K562 (cell line): ENCODE measurements around the gene CDH7. TPM values are rescaled to one million over a fixed set of nuclear protein-coding genes. Genes with fewer than 3 reads are reported as not detected.

ENCODE experiments used
- ATAC-seq: fragments of 200-7000 bp; cut with Tn5 transposase; 3 replicates; pipeline ENCODE4 v1.9.1; 2020; ENCODE audit warnings: moderate library complexity
- BruUV-seq: library from RNA; stranded (reverse); fragments of 400-500 nt; replicated peaks from 2 replicates; lab custom pipeline; 2021; lab: Mats Ljungman, UMichigan
- CTCF ChIA-PET: fragments of 300-600 bp; formaldehyde crosslinking; extraction: SDS; loops from one replicate; lab custom pipeline; 2021; ENCODE audit warnings: low intra/inter-chr PET ratio; lab: Yijun Ruan, JAX
- POLR2A ChIA-PET: fragments of 300-600, 350-650 bp; sonication (Branson Sonifier 250); formaldehyde crosslinking; extraction: SDS; loops from one replicate; lab custom pipeline; 2021; ENCODE audit warnings: antibody characterized with exemption, inconsistent platforms; lab: Yijun Ruan, JAX
- DNase-seq, 4 experiments: peaks; one replicate each; pipeline versions ENCODE4 v3.0.0 to v3.0.0-alpha.2; 2011 to 2018; ENCODE audit warnings: low spot score in 3 of 4, mixed read lengths in 3 of 4; ENCODE audit errors: extremely low read depth in 1 of 4
- FAIRE-seq: peaks from 2 replicates; lab custom pipeline; 2011; peaks lifted over from hg19 to GRCh38; lab: Jason Lieb, UNC
- H2AFZ ChIP-seq: 2 replicates; pipeline ENCODE4 v1.6.0; 2011; ENCODE audit warnings: low read depth, low read length, control low read depth, inconsistent platforms
- H3K27ac ChIP-seq: fragments of 200-600 bp; 3 replicates; pipeline ENCODE4 v1.8.0; 2011; ENCODE audit warnings: low read depth, mild to moderate bottlenecking, control low read depth, inconsistent platforms, low read length, moderate library complexity, mixed read lengths; ENCODE audit errors: extremely low read depth
- H3K27me3 ChIP-seq, 2 experiments: fragments of 300-600 bp in 1 of 2; 2 replicates in 1 of 2; 3 replicates in 1 of 2; pipeline versions ENCODE4 v1.6.0 to v1.8.0; 2011; ENCODE audit warnings: inconsistent platforms in 2 of 2, low read length in 2 of 2, mild to moderate bottlenecking in 1 of 2, mixed read lengths in 1 of 2, moderate library complexity in 1 of 2; ENCODE audit not compliant: control insufficient read depth in 2 of 2, insufficient read depth in 2 of 2
- H3K36me3 ChIP-seq: fragments of 300-600 bp; 3 replicates; pipeline ENCODE4 v1.8.0; 2011; ENCODE audit warnings: mild to moderate bottlenecking, low read length, inconsistent platforms; ENCODE audit not compliant: control insufficient read depth, insufficient read depth
- H3K4me1 ChIP-seq, 2 experiments: fragments of 200-600 bp in 1 of 2; replicated peaks in 1 of 2; 2 replicates in 1 of 2; 3 replicates in 1 of 2; pipeline versions ENCODE4 v1.5.1 to v1.8.0; 2011; ENCODE audit warnings: inconsistent platforms in 2 of 2, low read length in 2 of 2, mild to moderate bottlenecking in 1 of 2, mixed read lengths in 1 of 2, moderate library complexity in 1 of 2; ENCODE audit not compliant: control insufficient read depth in 2 of 2, insufficient read depth in 2 of 2
- H3K4me2 ChIP-seq: 2 replicates; pipeline ENCODE4 v1.6.1; 2011; ENCODE audit warnings: low read length, control low read depth, inconsistent platforms, mixed read lengths; ENCODE audit not compliant: insufficient read depth
- H3K4me3 ChIP-seq: fragments of 200-600 bp; sonication (generic), shearing (Covaris generic); 2 replicates; pipeline ENCODE4 v1.5.1; 2016; ENCODE audit warnings: control low read depth, inconsistent platforms
- H3K79me2 ChIP-seq: fragments of 200-600 bp; 3 replicates; pipeline ENCODE4 v1.8.0; 2011; ENCODE audit warnings: low read length, inconsistent platforms; ENCODE audit not compliant: control insufficient read depth, insufficient read depth
- H3K9ac ChIP-seq, 2 experiments: 2 replicates each; pipeline versions ENCODE4 v1.6.0 to v1.6.1; 2011; ENCODE audit warnings: low read depth in 2 of 2, low read length in 2 of 2, control low read depth in 1 of 2, inconsistent platforms in 1 of 2, mild to moderate bottlenecking in 1 of 2, mixed read lengths in 1 of 2; ENCODE audit not compliant: insufficient read depth in 1 of 2
- H3K9me1 ChIP-seq: one replicate; pipeline ENCODE4 v1.6.0; 2011; ENCODE audit warnings: inconsistent platforms, mild to moderate bottlenecking, low read length, moderate library complexity; ENCODE audit not compliant: control insufficient read depth, insufficient read depth
- H3K9me3 ChIP-seq: replicated peaks from 2 replicates; pipeline ENCODE4 v1.5.1; 2011; ENCODE audit warnings: low read depth, low read length, inconsistent platforms; ENCODE audit not compliant: control insufficient read depth, insufficient read depth
- H4K20me1 ChIP-seq: replicated peaks from 2 replicates; pipeline ENCODE4 v1.6.1; 2011; ENCODE audit warnings: low read length, inconsistent platforms, mixed read lengths; ENCODE audit not compliant: control insufficient read depth, insufficient read depth
- BRCA1 ChIP-seq, 2 experiments: fragments of 450-650 bp in 1 of 2; sonication (generic) in 1 of 2; formaldehyde crosslinking in 1 of 2; IDR thresholded peaks; 2 replicates each; pipeline versions ENCODE4 v1.5.0 to v1.6.1; 2017 to 2020; ENCODE audit warnings: mild to moderate bottlenecking in 1 of 2, missing genetic modification reagents in 1 of 2
- DDX20 ChIP-seq: fragments of 450-650 bp; IDR thresholded peaks from 2 replicates; pipeline ENCODE4 v1.6.1; 2016; ENCODE audit warnings: missing genetic modification characterization, low read depth, mild to moderate bottlenecking, missing compliant biosample characterization, moderate library complexity
- GTF2E2 ChIP-seq: fragments of 200-800 bp; sonication (Bioruptor generic); IDR thresholded peaks from 2 replicates; pipeline ENCODE4 v1.6.1; 2016; ENCODE audit warnings: missing genetic modification characterization, missing compliant biosample characterization
- GTF2F1 ChIP-seq: IDR thresholded peaks from 2 replicates; pipeline ENCODE4 v1.6.1; 2011; ENCODE audit warnings: low read depth, low read length, improper control_type of control experiment
- KAT2B ChIP-seq: IDR thresholded peaks from one replicate; pipeline ENCODE4 v1.6.1; 2012; ENCODE audit warnings: low read depth, mild to moderate bottlenecking, control low read depth, inconsistent platforms, low read length, moderate library complexity
- NCOA2 ChIP-seq, 2 experiments: fragments of 450-650 bp; IDR thresholded peaks; 2 replicates each; pipeline ENCODE4 v1.6.1; 2018; ENCODE audit warnings: mild to moderate bottlenecking in 2 of 2, moderate library complexity in 1 of 2; ENCODE audit not compliant: partially characterized antibody in 2 of 2
- NFIX ChIP-seq: fragments of 250-450 bp; sonication (Bioruptor Pico); IDR thresholded peaks from 2 replicates; pipeline ENCODE4 v1.4.0; 2020; ENCODE audit warnings: low read depth, mild to moderate bottlenecking, moderate library complexity
- POLR2AphosphoS2 ChIP-seq: IDR thresholded peaks from 2 replicates; pipeline ENCODE4 v1.6.1; 2012; ENCODE audit warnings: low read length, improper control_type of control experiment
- PREB ChIP-seq: sonication (generic); formaldehyde crosslinking; IDR thresholded peaks from 2 replicates; pipeline ENCODE4 v1.8.1; 2023; ENCODE audit warnings: mild to moderate bottlenecking, missing genetic modification reagents
- SRSF3 ChIP-seq: fragments of 200-400 bp; formaldehyde crosslinking; IDR thresholded peaks from 2 replicates; pipeline ENCODE4 v1.6.1; 2016; ENCODE audit warnings: mild to moderate bottlenecking, low read length, moderate library complexity; ENCODE audit not compliant: insufficient read depth
- SRSF9 ChIP-seq: fragments of 200-400 bp; formaldehyde crosslinking; IDR thresholded peaks from 2 replicates; pipeline ENCODE4 v1.6.1; 2017; ENCODE audit warnings: low read depth, low read length, borderline replicate concordance
- STAG1 ChIP-seq: sonication (generic); formaldehyde crosslinking; IDR thresholded peaks from 2 replicates; pipeline ENCODE4 v1.5.0; 2020; ENCODE audit warnings: missing genetic modification reagents, borderline replicate concordance
- TBL1XR1 ChIP-seq, 2 experiments: IDR thresholded peaks; 2 replicates each; pipeline ENCODE4 v1.6.1; 2012; ENCODE audit warnings: improper control_type of control experiment in 2 of 2, low read length in 2 of 2, mild to moderate bottlenecking in 1 of 2
- XRCC3 ChIP-seq: fragments of 450-650 bp; IDR thresholded peaks from 2 replicates; pipeline ENCODE4 v1.6.1; 2017; ENCODE audit warnings: mild to moderate bottlenecking, moderate library complexity
- ZNF12 ChIP-seq: sonication (generic); formaldehyde crosslinking; IDR thresholded peaks from 2 replicates; pipeline ENCODE4 v1.4.0; 2020; ENCODE audit warnings: mild to moderate bottlenecking, missing genetic modification reagents
- ZNF140 ChIP-seq: fragments of 250-450 bp; sonication (Bioruptor Pico); IDR thresholded peaks from 2 replicates; pipeline ENCODE4 v1.8.0; 2021; ENCODE audit warnings: moderate library complexity, mild to moderate bottlenecking, inconsistent platforms
- WGBS: fragments of 100-300 bp; shearing (Covaris generic); methylation state at CpG from one replicate; pipeline ENCODE4 v1.1.6; 2016; ENCODE audit warnings: low coverage, mixed read lengths; ENCODE audit not compliant: insufficient coverage; ENCODE audit errors: missing lambda C conversion rate; 5-methylcytosine and 5-hydroxymethylcytosine counted together
- in situ Hi-C: fragments of 300-500 bp; cut with MboI; formaldehyde crosslinking; loops from 4 replicates; pipeline ENCODE4 v1.15.0; 2018; ENCODE audit warnings: inconsistent platforms, mixed read lengths
- intact Hi-C: fragments of 100-400 bp; cut with micrococcal nuclease; formaldehyde crosslinking; loops from 2 replicates; pipeline ENCODE4 v1.14.2; 2022
- polyA plus RNA-seq, 8 experiments: library from polyadenylated mRNA; depleted of rRNA in 4 of 8; stranded (reverse) in 5 of 8; unstranded in 3 of 8; fragments of >200 nt; fragmentation: Nextera tagmentation in 2 of 8; fragmentation: Illumina TruSeq in 1 of 8; extraction: Ambion mirVana in 2 of 8; extraction: Trizol in 1 of 8; gene quantifications; 2 replicates each; pipeline versions ENCODE4 v1.2.1 to v1.2.3, GENCODE V29; 2011 to 2014; ENCODE audit warnings: inconsistent platforms in 1 of 8, missing spikeins in 1 of 8
- total RNA-seq, 7 experiments: library from RNA; depleted of rRNA in 6 of 7; stranded (reverse); fragments of >200 nt in 6 of 7; fragmentation: Illumina TruSeq in 2 of 7; extraction: Trizol in 2 of 7; gene quantifications; 2 replicates each; pipeline versions ENCODE4 v1.2.1 to v1.2.3, GENCODE V29; 2011 to 2021; ENCODE audit warnings: low replicate concordance in 1 of 7

The CDH7 gene
- total and polyA plus RNA-seq, 9 of the 15 experiments (the other 6 are each of a cell fraction or from before 2014, with no cell fraction given), result 0.01 to 0.07 (median 0.05) TPM; not detected in 6

- WGBS, result 0% methylated on average over 4 of the region's 4 CpGs
- H3K79me2 ChIP-seq, result no peaks in the 10 kb centered on the region
- H3K36me3 ChIP-seq, result no peaks in the 10 kb centered on the region
- no peaks in the 10 kb centered on the region for H3K9me3 ChIP-seq
- ChIA-PET POLR2A (no interaction called here), CTCF (no interaction called here)
- TF ChIP-seq SRSF3 (no peak), ZNF12 (CRISPR knock-in tag) (no peak), TBL1XR1 (IDR thresholded peaks at IDR 0.05; ENCODE audit: low read length in 2 of 2) (no peak)
- ATAC-seq, result no peak
- no peaks in the 10 kb centered on the region for H3K9me1 ChIP-seq
- no peak overlapping the region for H3K4me3 ChIP-seq
- no TSS peak for BruUV-seq
- H3K9ac ChIP-seq, result no peak overlapping the region
- H2AFZ ChIP-seq, result no peak overlapping the region
- no peaks in the 10 kb centered on the region for H3K4me1 ChIP-seq
- no peak for DNase-seq
- H3K4me2 ChIP-seq, result no peak overlapping the region
- H4K20me1 ChIP-seq, result no peaks in the 10 kb centered on the region
- H3K27ac ChIP-seq, result no peak overlapping the region
- FAIRE-seq, result no peak
- in situ Hi-C loops, result no loop called here
- no peaks in the 10 kb centered on the region for H3K27me3 ChIP-seq
- intact Hi-C loops, result no loop called here
These were observed 60.5 kb downstream of the CDH7 start for GRCh38 chr18:65811307-65811706.

- BruUV-seq, result no TSS peak
- Histone ChIP-seq H3K27ac (no peak overlapping the region), H3K4me2 (no peak overlapping the region), H3K4me3 (no peak overlapping the region), H3K9ac (no peak overlapping the region), H3K9me1 (no peaks in the 10 kb centered on the region), H3K9me3 (no peaks in the 10 kb centered on the region), H4K20me1 (no peaks in the 10 kb centered on the region), H3K79me2 (no peaks in the 10 kb centered on the region), H2AFZ (no peak overlapping the region), H3K4me1 (no peaks in the 10 kb centered on the region), H3K36me3 (no peaks in the 10 kb centered on the region), H3K27me3 (no peaks in the 10 kb centered on the region)
- DNase-seq (no peak), FAIRE-seq (no peak), ATAC-seq (no peak)
- WGBS, result 0% methylated on average over 2 of the region's 2 CpGs
- in situ Hi-C loops, result no loop called here
- CTCF ChIA-PET, result no interaction called here
- POLR2A ChIA-PET, result no interaction called here
- intact Hi-C loops, result no loop called here
- no peak for TF ChIP-seq POLR2AphosphoS2
- no peak for TF ChIP-seq KAT2B
- TF ChIP-seq STAG1 (CRISPR knock-in tag), result no peak
- TF ChIP-seq PREB (CRISPR knock-in tag), result no peak
- no peak for TF ChIP-seq DDX20
- TF ChIP-seq GTF2F1, result no peak
- TF ChIP-seq NFIX, result no peak
- no peak for TF ChIP-seq ZNF140 (CRISPR knock-in tag)
- TF ChIP-seq BRCA1 (IDR thresholded peaks at IDR 0.05), result no peak
- TF ChIP-seq BRCA1 (CRISPR knock-in tag; IDR thresholded peaks at IDR 0.05), result no peak
- TF ChIP-seq SRSF9, result no peak
- TF ChIP-seq GTF2E2 (tag), result no peak
- TF ChIP-seq NCOA2 (IDR thresholded peaks at IDR 0.05; ENCODE audit: partially characterized antibody in 2 of 2), result no peak
- TF ChIP-seq XRCC3, result no peak
These were observed 64.7 kb downstream of the CDH7 start for GRCh38 chr18:65815506-65815905.
